ENCODE data around the gene CHST8.
"Not testable (repeated sequence)": the region's sequence is repeated elsewhere in the genome, so short reads cannot be mapped to it uniquely, and the experiment has no call there.

Gene CHST8

GRCh38 chr19:33644284-33644836 lies 22.6 kb downstream of the CHST8 start:
- no peak for DNase-seq (ENCODE audit: low read depth)

- no peak for DNase-seq (ENCODE audit: low read depth)
Observed at GRCh38 chr19:33646306-33646705, 24.6 kb downstream of the CHST8 start.

- DNase-seq (ENCODE audit: low read depth) = no peak
Observed at GRCh38 chr19:33647146-33647545, 25.4 kb downstream of the CHST8 start.

GRCh38 chr19:33649627-33650305 lies 28.0 kb downstream of the CHST8 start:
- DNase-seq (ENCODE audit: low read depth) = no peak

- no peak for DNase-seq (ENCODE audit: low read depth)
Observed at GRCh38 chr19:33653684-33654083, 31.9 kb downstream of the CHST8 start.

- DNase-seq (ENCODE audit: low read depth) = no peak
Observed at GRCh38 chr19:33654840-33655508, 33.2 kb downstream of the CHST8 start.

- no peak for DNase-seq (ENCODE audit: low read depth)
Observed at GRCh38 chr19:33659835-33660234, 38.1 kb downstream of the CHST8 start.

GRCh38 chr19:33660410-33661124 lies 38.8 kb downstream of the CHST8 start:
- DNase-seq (ENCODE audit: low read depth) = no peak

GRCh38 chr19:33661336-33661735 lies 39.6 kb downstream of the CHST8 start:
- DNase-seq (ENCODE audit: low read depth) = no peak

- DNase-seq (ENCODE audit: low read depth) = no peak
Observed at GRCh38 chr19:33662391-33663092, 40.8 kb downstream of the CHST8 start.

GRCh38 chr19:33663316-33663715 lies 41.6 kb downstream of the CHST8 start:
- DNase-seq (ENCODE audit: low read depth) = not testable (repeated sequence)

- DNase-seq (ENCODE audit: low read depth) = no peak
Observed at GRCh38 chr19:33664744-33665143, 43.0 kb downstream of the CHST8 start.

- no peak for DNase-seq (ENCODE audit: low read depth)
Observed at GRCh38 chr19:33665776-33666595, 44.2 kb downstream of the CHST8 start.

- no peak for DNase-seq (ENCODE audit: low read depth)
Observed at GRCh38 chr19:33667141-33667650, 45.4 kb downstream of the CHST8 start.

- no peak for DNase-seq (ENCODE audit: low read depth)
Observed at GRCh38 chr19:33667881-33668280, 46.1 kb downstream of the CHST8 start.

- no peak for DNase-seq (ENCODE audit: low read depth)
Observed at GRCh38 chr19:33668968-33669367, 47.2 kb downstream of the CHST8 start.

GRCh38 chr19:33669376-33669775 lies 47.6 kb downstream of the CHST8 start:
- no peak for DNase-seq (ENCODE audit: low read depth)

- no peak for DNase-seq (ENCODE audit: low read depth)
Observed at GRCh38 chr19:33670398-33670797, 48.6 kb downstream of the CHST8 start.

- DNase-seq (ENCODE audit: low read depth) = no peak
Observed at GRCh38 chr19:33671211-33671610, 49.5 kb downstream of the CHST8 start.

GRCh38 chr19:33673258-33673875 lies 51.6 kb downstream of the CHST8 start:
- no peak for DNase-seq (ENCODE audit: low read depth)

Data from GM04504 (cell line).